ENCODE results near the gene JAG2.

DNA sequence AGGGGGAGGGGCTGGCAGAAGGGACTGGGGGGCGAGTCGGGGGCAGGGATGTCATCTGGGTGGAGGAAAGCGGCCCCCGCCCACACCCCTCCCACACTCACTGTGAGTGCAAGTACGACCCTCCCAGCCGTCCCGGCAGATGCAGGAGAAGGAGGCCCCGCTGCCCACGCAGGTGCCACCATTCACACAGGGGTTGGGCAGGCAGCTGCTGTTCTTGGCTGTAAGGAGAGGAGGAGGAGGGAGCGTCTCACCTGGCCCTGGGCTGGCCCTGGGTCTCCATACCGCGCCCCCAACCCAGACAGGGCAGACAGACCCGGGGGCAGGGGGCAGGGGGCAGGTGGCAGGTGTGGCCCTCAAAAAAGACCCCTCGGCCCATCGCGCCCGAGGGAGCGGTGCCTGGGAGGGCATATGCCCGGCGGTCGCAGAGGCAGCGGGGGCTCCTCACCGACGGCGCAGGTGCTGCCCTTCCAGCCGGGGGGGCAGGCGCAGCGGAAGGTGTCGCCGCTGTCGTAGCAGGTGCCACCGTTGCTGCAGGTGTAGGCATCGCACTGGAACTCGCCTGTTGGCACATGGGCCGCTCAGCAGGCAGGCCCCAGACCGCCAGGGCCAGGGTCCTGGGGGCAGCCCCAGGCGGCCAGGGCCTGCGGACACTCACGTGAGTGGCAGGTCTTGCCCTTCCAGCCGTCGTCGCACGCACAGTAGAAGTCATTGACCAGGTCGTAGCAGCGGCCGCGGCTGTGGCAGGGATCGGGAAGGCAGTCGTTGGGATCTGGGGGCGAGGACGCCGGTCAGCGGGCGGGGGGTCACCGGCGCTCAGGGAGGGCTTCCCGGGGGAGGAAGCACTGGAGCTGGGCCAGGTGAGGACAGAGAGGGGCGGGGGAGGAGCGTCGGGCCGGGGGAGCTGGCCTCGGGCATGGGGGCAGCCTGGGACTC, 20.6 kb downstream of the JAG2 start:
- TF ChIP-seq, protein P1, sequence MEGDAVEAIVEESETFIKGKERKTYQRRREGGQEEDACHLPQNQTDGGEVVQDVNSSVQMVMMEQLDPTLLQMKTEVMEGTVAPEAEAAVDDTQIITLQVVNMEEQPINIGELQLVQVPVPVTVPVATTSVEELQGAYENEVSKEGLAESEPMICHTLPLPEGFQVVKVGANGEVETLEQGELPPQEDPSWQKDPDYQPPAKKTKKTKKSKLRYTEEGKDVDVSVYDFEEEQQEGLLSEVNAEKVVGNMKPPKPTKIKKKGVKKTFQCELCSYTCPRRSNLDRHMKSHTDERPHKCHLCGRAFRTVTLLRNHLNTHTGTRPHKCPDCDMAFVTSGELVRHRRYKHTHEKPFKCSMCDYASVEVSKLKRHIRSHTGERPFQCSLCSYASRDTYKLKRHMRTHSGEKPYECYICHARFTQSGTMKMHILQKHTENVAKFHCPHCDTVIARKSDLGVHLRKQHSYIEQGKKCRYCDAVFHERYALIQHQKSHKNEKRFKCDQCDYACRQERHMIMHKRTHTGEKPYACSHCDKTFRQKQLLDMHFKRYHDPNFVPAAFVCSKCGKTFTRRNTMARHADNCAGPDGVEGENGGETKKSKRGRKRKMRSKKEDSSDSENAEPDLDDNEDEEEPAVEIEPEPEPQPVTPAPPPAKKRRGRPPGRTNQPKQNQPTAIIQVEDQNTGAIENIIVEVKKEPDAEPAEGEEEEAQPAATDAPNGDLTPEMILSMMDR (IDR thresholded peaks at IDR 0.05; ENCODE audit: borderline replicate concordance, extremely low read depth, low read length, poor library complexity, severe bottlenecking) = no peak
- no peak for TF ChIP-seq EZH2 (IDR thresholded peaks at IDR 0.05; ENCODE audit: borderline replicate concordance, low read depth, low read length, severe bottlenecking)

Measured in DND-41 (cell line).